Stomach (tissue), 9 donors: ENCODE data around the gene RNU1-3. TPM values are rescaled to one million over a fixed set of nuclear protein-coding genes. Genes with fewer than 3 reads are reported as not detected.
"Not testable (repeated sequence)": the region's sequence is repeated elsewhere in the genome, so short reads cannot be mapped to it uniquely, and the experiment has no call there.

Experiments
- DNase-seq, 2 donors: peaks; one replicate each; pipeline versions ENCODE4 v3.0.0 to v3.0.0-alpha.2; 2013 to 2019
- H3K27ac ChIP-seq, 5 donors: fragments of 200-600 bp in 4 of 5; sonication (generic) in 4 of 5; one replicate each; pipeline ENCODE4 v1.5.1; 2013 to 2019; ENCODE audit warnings: mild to moderate bottlenecking in 1 of 5, moderate library complexity in 1 of 5
- H3K27me3 ChIP-seq, 3 donors: fragments of 200-600 bp; sonication (generic); one replicate each; pipeline ENCODE4 v1.5.1; 2017 to 2019; ENCODE audit warnings: mixed run types in 1 of 3
- H3K36me3 ChIP-seq, 4 donors: fragments of 200-600 bp; sonication (generic); 1 replicate in 3 of 4; 2 replicates in 1 of 4; pipeline ENCODE4 v1.5.1; 2016 to 2019
- H3K4me1 ChIP-seq, 4 donors: fragments of 200-600 bp; sonication (generic); one replicate each; pipeline ENCODE4 v1.5.1; 2016 to 2019
- H3K4me3 ChIP-seq, 4 donors: fragments of 200-600 bp; sonication (generic) in 3 of 4; one replicate each; pipeline ENCODE4 v1.5.1; 2016 to 2019; ENCODE audit warnings: mild to moderate bottlenecking in 1 of 4
- H3K9me3 ChIP-seq, 4 donors: fragments of 200-600 bp; sonication (generic); one replicate each; pipeline ENCODE4 v1.5.1; 2016 to 2019
- EP300 ChIP-seq: sonication (generic); formaldehyde crosslinking; IDR thresholded peaks from one replicate; pipeline ENCODE4 v1.6.1; 2017; ENCODE audit warnings: antibody characterized with exemption
- POLR2A ChIP-seq, 4 donors: fragments of 450-650 bp; IDR thresholded peaks; one replicate each; pipeline ENCODE4 v1.6.1; 2016; ENCODE audit warnings: antibody characterized with exemption in 4 of 4, control low read depth in 2 of 4, mild to moderate bottlenecking in 1 of 4, moderate library complexity in 1 of 4
- POLR2AphosphoS5 ChIP-seq, 3 donors: sonication (generic); formaldehyde crosslinking; IDR thresholded peaks; one replicate each; pipeline ENCODE4 v1.6.1; 2016; ENCODE audit warnings: antibody characterized with exemption in 3 of 3
- WGBS, 5 donors: extraction: QIAGEN DNeasy Blood & Tissue Kit in 3 of 5; methylation state at CpG; one replicate each; pipeline versions ENCODE4 v1.1.5 to v1.1.7; 2013 to 2018; 5-methylcytosine and 5-hydroxymethylcytosine counted together
- intact Hi-C: fragments of 100-400 bp; cut with DNase I; formaldehyde crosslinking; loops from one replicate; pipeline ENCODE4 v1.15.1; 2023; ENCODE audit warnings: low total_unique reads
- polyA plus RNA-seq, 3 donors: library from polyadenylated mRNA; stranded (reverse); fragments of 200-250 nt; gene quantifications; one replicate each; pipeline ENCODE4 v1.2.3, GENCODE V29; 2013
- total RNA-seq, 5 donors: library from RNA; depleted of rRNA; stranded (reverse); fragments of >200 nt; gene quantifications; one replicate each; pipeline versions ENCODE4 v1.1.0 to v1.2.3, GENCODE V29; 2014 to 2016
- TF ChIP-seq, protein P1 (sequence below), 7 experiments: fragments of 450-650 bp in 4 of 7; fragments of 200-600 bp in 3 of 7; sonication (generic) in 3 of 7; IDR thresholded peaks; one replicate each; pipeline ENCODE4 v1.5.1; 2016 to 2019; ENCODE audit warnings: antibody characterized with exemption in 7 of 7, control low read depth in 2 of 7, mild to moderate bottlenecking in 1 of 7
- donor health status: healthy with polysubstance abuse.
- donor health status: Bipolar disorder and iron deficiency.
- donor health status: healthy.

The RNU1-3 gene
- total and polyA plus RNA-seq, 8 donors: under 0.01 to 9,966 (median under 0.01) TPM; not detected in 3

DNA sequence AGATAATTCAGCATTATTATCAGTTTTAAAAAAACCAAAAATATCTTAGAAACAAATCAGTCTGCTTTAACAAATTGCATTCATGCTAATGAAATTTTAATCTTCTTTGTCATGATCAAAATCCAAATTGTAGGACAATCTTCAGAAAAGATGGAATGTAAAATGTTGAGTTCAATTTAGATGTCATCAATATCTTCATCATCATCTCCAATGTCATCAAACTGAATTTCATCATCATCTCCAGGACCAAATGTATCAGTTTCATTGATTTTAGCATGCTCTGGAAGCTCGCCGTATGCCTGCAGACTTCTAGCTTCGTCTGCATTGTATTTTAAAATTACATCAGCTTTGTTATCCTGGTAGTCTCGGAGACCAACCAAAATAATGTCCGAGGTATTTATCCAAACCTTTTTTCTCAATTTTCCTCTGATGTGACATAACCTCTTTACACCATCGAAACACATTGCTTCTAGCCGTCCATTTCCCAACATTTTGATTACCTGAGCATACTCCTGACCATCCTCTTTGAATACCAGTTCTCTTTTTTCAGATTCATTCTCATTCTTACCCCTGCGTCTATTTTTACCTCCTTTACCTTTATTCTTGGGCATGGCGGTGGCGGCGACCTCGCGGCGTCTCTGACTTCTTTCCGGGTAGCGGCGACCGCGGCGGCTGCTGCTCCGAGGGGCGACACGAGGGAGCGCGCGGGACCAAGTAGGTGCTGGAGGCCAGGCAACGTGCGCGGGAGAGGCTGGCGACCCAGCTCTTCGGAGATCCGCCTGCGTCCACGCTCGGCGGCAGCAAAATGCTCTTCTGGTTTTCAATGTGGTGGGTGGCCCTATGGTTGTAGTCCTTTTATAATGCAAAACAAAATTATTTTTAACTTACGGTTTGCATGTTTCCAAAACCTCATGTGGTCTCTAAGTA is 19.0 kb upstream of the RNU1-3 start:
- 29 to 53% (median 38%) methylated on average over 30 to 37 of the region's 37 CpGs for WGBS, 5 donors
- not testable (repeated sequence) for H3K4me3 ChIP-seq

DNA sequence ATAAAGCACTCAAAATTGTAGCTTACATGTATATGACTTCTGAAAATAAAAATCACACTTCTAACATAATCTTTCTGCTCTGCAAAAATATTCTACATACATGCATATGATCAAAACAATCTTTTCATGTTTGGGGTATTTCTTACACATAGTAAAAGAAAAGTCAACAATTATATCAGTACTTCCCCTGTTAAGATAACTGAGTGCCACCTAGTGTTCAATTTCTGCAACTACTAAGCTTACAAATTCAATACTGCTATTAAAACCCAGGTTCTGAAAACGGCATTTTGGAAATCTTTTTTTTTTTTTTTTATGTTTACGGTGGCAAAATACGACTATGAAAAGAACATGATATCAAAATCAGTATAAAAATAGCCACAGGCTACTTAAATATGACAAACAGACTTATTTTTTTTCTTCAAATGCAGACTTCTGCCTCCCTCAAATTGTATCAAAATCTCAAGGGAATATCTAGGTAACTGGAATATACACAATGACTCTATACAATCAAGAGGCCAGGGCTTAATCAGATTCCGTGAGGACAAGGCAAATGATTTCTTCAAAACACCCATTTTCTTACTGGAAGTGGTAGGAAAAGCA is 18.1 kb upstream of the RNU1-3 start:
- DNase-seq, H3K27ac ChIP-seq, H3K36me3 ChIP-seq, H3K4me1 ChIP-seq, intact Hi-C loops, H3K4me3 ChIP-seq, H3K9me3 ChIP-seq: not testable (repeated sequence)
- TF ChIP-seq, protein P1, sequence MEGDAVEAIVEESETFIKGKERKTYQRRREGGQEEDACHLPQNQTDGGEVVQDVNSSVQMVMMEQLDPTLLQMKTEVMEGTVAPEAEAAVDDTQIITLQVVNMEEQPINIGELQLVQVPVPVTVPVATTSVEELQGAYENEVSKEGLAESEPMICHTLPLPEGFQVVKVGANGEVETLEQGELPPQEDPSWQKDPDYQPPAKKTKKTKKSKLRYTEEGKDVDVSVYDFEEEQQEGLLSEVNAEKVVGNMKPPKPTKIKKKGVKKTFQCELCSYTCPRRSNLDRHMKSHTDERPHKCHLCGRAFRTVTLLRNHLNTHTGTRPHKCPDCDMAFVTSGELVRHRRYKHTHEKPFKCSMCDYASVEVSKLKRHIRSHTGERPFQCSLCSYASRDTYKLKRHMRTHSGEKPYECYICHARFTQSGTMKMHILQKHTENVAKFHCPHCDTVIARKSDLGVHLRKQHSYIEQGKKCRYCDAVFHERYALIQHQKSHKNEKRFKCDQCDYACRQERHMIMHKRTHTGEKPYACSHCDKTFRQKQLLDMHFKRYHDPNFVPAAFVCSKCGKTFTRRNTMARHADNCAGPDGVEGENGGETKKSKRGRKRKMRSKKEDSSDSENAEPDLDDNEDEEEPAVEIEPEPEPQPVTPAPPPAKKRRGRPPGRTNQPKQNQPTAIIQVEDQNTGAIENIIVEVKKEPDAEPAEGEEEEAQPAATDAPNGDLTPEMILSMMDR (IDR thresholded peaks at IDR 0.05): peak in 3 of 7 experiments; percentile 22 to 64 (median 41)
- H3K27me3 ChIP-seq: peaks cover 0 to 17% (median 0%) of the 10 kb centered on the region in 3 donors
- WGBS, 5 donors: 0 to 2% (median 0%) methylated on average over 1 to 4 of the region's 4 CpGs

More for the DNA sequence above, 19.0 kb upstream of the RNU1-3 start:
- peaks cover 0 to 13% (median 0%) of the 10 kb centered on the region in 3 donors for H3K27me3 ChIP-seq
- H3K4me1 ChIP-seq, H3K36me3 ChIP-seq, DNase-seq, H3K27ac ChIP-seq, H3K9me3 ChIP-seq, intact Hi-C loops: not testable (repeated sequence)

DNA sequence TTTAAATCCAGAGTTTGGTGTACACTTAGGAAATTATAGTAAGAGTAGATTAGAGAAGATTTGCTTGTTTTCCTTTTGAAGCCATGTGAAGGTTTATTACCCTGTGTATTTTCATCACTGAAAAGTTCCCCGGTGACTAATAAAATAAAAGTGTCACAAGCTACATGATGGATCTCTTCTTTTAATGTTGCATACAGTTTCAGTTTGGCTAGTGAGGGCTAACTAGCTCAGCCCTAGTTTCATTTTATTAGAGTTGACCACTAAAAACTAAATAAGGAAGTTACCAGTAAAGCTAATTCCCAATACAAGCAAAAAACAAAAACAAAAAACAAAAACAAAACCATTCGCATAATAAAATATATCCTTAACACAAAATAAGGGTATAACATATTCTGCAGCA is 17.4 kb upstream of the RNU1-3 start:
- H3K27ac ChIP-seq, H3K36me3 ChIP-seq, H3K4me1 ChIP-seq, H3K4me3 ChIP-seq, DNase-seq, H3K9me3 ChIP-seq, intact Hi-C loops: not testable (repeated sequence)
- WGBS, 5 donors: 9 to 26% (median 17%) methylated on average over 1 to 2 of the region's 2 CpGs
- H3K27me3 ChIP-seq: peaks cover 0 to 17% (median 0%) of the 10 kb centered on the region in 3 donors

DNA sequence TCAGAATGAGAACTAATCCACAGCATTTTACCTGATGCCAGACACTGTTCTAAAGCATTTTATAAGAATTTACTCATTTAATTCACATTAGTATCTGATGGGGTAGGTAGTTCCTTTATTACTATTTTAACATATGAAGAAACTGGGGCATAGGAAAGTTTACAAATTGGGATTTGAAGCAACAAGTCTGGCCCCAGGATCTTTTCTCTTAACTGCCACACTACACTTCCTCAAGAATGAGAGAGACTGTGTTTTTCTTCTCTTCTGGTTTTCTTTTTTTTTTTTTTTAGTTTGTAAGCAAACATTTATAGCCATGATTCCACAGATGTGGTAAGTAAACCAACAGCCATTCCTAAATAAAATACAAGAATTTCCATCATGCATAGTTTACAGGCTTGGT is 16.1 kb upstream of the RNU1-3 start:
- H3K4me3 ChIP-seq, H3K4me1 ChIP-seq, H3K27ac ChIP-seq, DNase-seq, H3K9me3 ChIP-seq, intact Hi-C loops, H3K36me3 ChIP-seq: not testable (repeated sequence)
- H3K27me3 ChIP-seq: peaks cover 0 to 20% (median 0%) of the 10 kb centered on the region in 3 donors

DNA sequence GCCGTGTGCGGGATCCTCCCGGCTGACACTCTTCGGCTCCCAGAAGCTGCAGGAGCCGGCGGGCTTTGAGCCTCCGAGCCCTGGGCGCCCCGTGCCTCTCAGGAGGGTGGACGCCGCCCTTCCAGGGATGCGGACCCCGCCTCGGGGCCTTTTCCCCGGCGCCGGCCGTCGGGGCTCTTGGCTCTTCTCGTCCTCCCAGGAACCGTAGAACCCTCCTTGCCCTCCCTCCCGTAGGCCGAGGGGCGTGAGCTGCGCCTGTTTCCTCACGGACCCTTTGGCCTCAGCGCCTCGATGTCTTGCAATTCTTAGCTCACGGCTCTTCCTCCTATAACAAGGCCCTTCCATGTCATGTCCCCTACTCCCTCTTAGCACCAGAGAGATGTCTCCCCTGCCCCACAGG is 13.6 kb upstream of the RNU1-3 start:
- H3K36me3 ChIP-seq, intact Hi-C loops, DNase-seq, H3K27ac ChIP-seq, H3K4me1 ChIP-seq, H3K4me3 ChIP-seq, H3K9me3 ChIP-seq: not testable (repeated sequence)
- H3K27me3 ChIP-seq: peaks cover 0 to 12% (median 0%) of the 10 kb centered on the region in 3 donors
- WGBS, 5 donors: 41 to 51% (median 44%) methylated on average over 15 to 22 of the region's 29 CpGs

DNA sequence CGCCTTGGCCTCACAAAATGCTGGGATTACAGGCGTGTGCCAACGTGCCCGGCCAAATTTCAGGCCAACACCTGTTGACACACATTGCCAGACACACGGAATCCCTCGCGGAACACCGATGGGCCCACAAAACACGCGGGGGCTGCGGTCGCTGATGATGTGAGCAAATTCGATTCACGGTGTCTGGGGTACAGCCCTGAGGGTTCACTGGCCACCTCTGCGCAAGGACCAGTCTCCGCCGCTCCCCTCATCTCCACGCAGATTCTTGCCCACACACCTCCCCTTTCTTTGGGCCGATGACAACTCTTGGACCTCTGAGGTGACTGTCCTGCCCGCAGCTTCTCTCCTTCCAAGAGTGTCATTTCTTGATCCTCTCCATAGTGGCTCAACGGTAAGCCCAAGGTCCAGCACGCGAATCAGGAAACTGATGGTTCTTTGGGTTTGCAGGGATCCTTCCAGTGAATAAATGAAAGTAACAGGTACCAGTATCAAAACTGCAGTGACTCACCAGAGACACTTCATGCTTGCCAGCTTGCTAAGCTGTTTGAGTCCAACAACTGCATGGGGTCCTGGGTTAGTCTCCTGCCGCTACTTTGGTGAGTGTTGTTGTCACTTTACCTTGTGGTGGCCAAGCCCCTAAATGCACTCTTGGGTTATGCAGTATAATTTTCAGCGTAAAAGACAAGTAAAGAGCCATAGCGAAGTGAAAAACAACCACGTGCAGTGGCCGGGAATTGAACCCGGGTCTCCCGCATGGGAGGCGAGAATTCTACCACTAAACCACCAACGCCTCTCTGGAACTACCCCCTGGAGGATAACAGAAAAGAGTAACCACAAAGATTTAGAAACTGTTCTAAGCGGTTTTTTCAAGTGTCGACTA is 11.0 kb upstream of the RNU1-3 start:
- H3K36me3 ChIP-seq: no peaks in the 10 kb centered on the region
- TF ChIP-seq POLR2AphosphoS5 (IDR thresholded peaks at IDR 0.05) (no peak), POLR2A (IDR thresholded peaks at IDR 0.05) (no peak), EP300 (no peak)
- TF ChIP-seq, protein P1 (IDR thresholded peaks at IDR 0.05): no peak
- no peaks in the 10 kb centered on the region for H3K9me3 ChIP-seq
- no peak overlapping the region for H3K4me3 ChIP-seq
- H3K27me3 ChIP-seq: peaks cover 0 to 12% (median 0%) of the 10 kb centered on the region in 3 donors
- intact Hi-C loops: no loop called here
- 67 to 81% (median 72%) methylated on average over 34 of the region's 34 CpGs for WGBS, 5 donors
- DNase-seq: no peak
- H3K27ac ChIP-seq: no peak overlapping the region
- H3K4me1 ChIP-seq: peaks cover 0 to 3% (median 0%) of the 10 kb centered on the region in 4 donors

DNA sequence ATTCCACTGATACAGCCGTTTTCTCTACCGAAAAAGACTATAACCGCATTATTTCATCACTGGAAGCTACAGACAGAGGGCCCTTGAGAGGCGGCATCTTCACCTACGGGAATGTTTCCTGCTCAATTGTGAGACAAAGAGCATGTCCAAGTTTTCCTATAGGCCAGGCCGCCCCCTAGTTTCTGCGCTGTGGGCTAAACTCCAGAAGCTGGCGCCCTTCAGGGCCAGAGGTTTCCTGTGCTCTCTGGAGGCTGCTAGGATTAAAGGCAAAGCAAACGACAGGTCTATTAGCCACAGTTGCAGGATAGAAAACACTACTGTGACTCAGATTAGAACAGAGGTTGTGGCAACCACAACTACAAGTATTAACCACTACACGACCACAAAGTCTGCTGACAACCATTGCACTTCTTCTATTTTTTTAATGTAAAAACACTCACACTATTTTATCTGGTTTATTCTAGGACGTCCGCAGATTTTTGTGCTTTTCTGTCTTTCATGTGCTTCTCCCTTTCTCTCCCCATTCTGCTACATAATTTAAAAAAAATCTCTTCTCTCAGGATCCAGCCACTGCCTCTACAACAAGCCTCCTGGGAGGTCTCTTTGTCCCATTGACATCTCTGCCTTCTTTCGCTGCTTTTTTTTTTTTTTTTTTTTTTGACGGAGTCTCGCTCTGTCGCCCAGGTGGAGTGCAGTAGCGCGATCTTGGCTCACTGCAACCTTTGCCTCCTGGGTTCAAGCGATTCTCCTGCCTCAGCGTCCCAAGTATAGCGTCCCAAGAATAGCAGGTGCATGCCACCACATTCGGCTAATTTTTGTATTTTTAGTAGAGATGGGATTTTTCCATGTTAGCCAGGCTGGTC is 10.1 kb upstream of the RNU1-3 start:
- H3K36me3 ChIP-seq, H3K4me1 ChIP-seq, H3K9me3 ChIP-seq, H3K4me3 ChIP-seq, H3K27ac ChIP-seq, DNase-seq, intact Hi-C loops: not testable (repeated sequence)
- H3K27me3 ChIP-seq: peaks cover 0 to 12% (median 0%) of the 10 kb centered on the region in 3 donors
- 69 to 78% (median 75%) methylated on average over 21 to 22 of the region's 22 CpGs for WGBS, 5 donors

DNA sequence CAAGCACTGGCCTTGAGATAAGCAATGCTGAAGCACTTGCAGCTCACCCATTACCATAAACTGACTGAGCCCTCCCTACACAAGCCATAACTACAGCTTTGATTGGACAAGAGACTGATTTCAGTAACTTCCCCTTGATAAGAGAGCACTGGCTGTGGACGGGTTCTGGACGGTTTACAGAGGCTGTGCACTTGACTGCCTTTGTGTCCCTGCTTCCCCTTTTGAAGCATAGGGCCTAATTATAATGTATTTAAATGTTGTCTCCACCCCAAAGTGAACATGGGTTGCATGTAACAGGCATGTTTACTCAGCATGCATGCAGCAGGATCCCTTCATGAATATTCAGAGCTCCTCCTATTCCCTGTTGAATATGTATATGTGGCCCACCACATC is 8.4 kb upstream of the RNU1-3 start:
- H3K9me3 ChIP-seq, H3K4me3 ChIP-seq, H3K27me3 ChIP-seq, H3K4me1 ChIP-seq, DNase-seq, intact Hi-C loops, H3K36me3 ChIP-seq, H3K27ac ChIP-seq: not testable (repeated sequence)
- WGBS, 5 donors: 60% methylated on average over 1 of the region's 2 CpGs; no CpG with 5 or more reads in 4 of the 5 donors
